Neural crest cell (in vitro differentiated cells): ENCODE measurements around the gene ZNF324. TPM values are rescaled to one million over a fixed set of nuclear protein-coding genes. Genes with fewer than 3 reads are reported as not detected.
A peak's percentile ranks its signal among the peaks of the same experiment; 100 is the strongest.
"Not testable (repeated sequence)": the region's sequence is repeated elsewhere in the genome, so short reads cannot be mapped to it uniquely, and the experiment has no call there.

Experiments
- DNase-seq: peaks from one replicate; pipeline ENCODE4 v3.0.0; 2021; ENCODE audit warnings: low read depth, mixed read lengths, low spot score
- H3K27ac Mint-ChIP-seq: one replicate; pipeline ENCODE4 v1.8.0; 2021; ENCODE audit warnings: mild to moderate bottlenecking, mixed read lengths; ENCODE audit not compliant: unreplicated experiment
- H3K27me3 Mint-ChIP-seq: 2 replicates; pipeline ENCODE4 v1.8.0; 2021; ENCODE audit warnings: low read depth, mild to moderate bottlenecking, mixed read lengths
- H3K36me3 Mint-ChIP-seq: 2 replicates; pipeline ENCODE4 v1.8.0; 2021; ENCODE audit warnings: low read depth, mild to moderate bottlenecking, mixed read lengths
- H3K4me1 Mint-ChIP-seq: 2 replicates; pipeline ENCODE4 v1.8.0; 2021; ENCODE audit warnings: mixed read lengths
- H3K4me3 Mint-ChIP-seq: one replicate; pipeline ENCODE4 v1.8.0; 2021; ENCODE audit warnings: mild to moderate bottlenecking, mixed read lengths
- H3K9me3 Mint-ChIP-seq: 2 replicates; pipeline ENCODE4 v1.8.0; 2021; ENCODE audit warnings: mixed read lengths
- total RNA-seq: library from RNA; stranded (reverse); gene quantifications from 2 replicates; pipeline ENCODE4 v1.2.1, GENCODE V29; 2021
- TF ChIP-seq, protein P1 (sequence below): fragments of 200-600 bp; sonication (generic); conservative IDR thresholded peaks from 2 replicates; pipeline ENCODE4 v1.5.0; 2021; ENCODE audit warnings: antibody characterized with exemption, mild to moderate bottlenecking

The ZNF324 gene
- total RNA-seq, 1 donor from 2014 or later, result 18.8 TPM

GRCh38 chr19:58440556-58440955, 26.3 kb upstream of the ZNF324 start:
- no peak overlapping the region for H3K27ac Mint-ChIP-seq

DNA sequence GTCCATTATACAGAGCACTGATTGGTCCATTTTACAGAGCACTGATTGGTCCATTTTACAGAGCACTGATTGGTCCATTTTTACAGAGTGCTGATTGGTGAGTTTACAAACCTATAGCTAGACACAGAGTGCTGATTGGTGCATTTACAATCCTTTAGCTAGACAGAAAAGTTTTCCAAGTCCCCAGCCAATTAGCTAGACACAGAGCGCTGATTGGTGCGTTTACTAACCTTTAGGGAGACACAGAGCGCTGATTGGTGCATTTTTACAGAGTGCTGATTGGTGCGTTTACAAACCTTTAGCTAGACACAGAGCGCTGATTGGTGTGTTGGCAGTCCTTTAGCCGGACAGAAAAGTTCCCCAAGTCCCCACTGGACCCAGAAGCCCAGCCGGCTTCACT, 23.9 kb upstream of the ZNF324 start:
- Mint-ChIP-seq H3K9me3 (peaks cover 23% of the 10 kb centered on the region), H3K36me3 (peaks cover 24% of the 10 kb centered on the region)
- not testable (repeated sequence) for H3K27ac Mint-ChIP-seq, H3K27me3 Mint-ChIP-seq, H3K4me1 Mint-ChIP-seq, H3K4me3 Mint-ChIP-seq, DNase-seq

More at GRCh38 chr19:58440556-58440955, 26.3 kb upstream of the ZNF324 start:
- peaks cover 27% of the 10 kb centered on the region for H3K9me3 Mint-ChIP-seq
- peak overlapping the region; percentile 67 for H3K4me3 Mint-ChIP-seq
- no peak for DNase-seq
- H3K36me3 Mint-ChIP-seq, result peaks cover 32% of the 10 kb centered on the region
- peaks cover 5% of the 10 kb centered on the region for H3K27me3 Mint-ChIP-seq
- H3K4me1 Mint-ChIP-seq, result no peaks in the 10 kb centered on the region
- TF ChIP-seq, protein P1, sequence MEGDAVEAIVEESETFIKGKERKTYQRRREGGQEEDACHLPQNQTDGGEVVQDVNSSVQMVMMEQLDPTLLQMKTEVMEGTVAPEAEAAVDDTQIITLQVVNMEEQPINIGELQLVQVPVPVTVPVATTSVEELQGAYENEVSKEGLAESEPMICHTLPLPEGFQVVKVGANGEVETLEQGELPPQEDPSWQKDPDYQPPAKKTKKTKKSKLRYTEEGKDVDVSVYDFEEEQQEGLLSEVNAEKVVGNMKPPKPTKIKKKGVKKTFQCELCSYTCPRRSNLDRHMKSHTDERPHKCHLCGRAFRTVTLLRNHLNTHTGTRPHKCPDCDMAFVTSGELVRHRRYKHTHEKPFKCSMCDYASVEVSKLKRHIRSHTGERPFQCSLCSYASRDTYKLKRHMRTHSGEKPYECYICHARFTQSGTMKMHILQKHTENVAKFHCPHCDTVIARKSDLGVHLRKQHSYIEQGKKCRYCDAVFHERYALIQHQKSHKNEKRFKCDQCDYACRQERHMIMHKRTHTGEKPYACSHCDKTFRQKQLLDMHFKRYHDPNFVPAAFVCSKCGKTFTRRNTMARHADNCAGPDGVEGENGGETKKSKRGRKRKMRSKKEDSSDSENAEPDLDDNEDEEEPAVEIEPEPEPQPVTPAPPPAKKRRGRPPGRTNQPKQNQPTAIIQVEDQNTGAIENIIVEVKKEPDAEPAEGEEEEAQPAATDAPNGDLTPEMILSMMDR, result no peak

GRCh38 chr19:58448860-58449259, 18.0 kb upstream of the ZNF324 start:
- H3K27me3 Mint-ChIP-seq, result peaks cover 19% of the 10 kb centered on the region
- H3K9me3 Mint-ChIP-seq, DNase-seq, H3K36me3 Mint-ChIP-seq, H3K4me3 Mint-ChIP-seq, H3K27ac Mint-ChIP-seq: not testable (repeated sequence)
- peaks cover 19% of the 10 kb centered on the region for H3K4me1 Mint-ChIP-seq

DNA sequence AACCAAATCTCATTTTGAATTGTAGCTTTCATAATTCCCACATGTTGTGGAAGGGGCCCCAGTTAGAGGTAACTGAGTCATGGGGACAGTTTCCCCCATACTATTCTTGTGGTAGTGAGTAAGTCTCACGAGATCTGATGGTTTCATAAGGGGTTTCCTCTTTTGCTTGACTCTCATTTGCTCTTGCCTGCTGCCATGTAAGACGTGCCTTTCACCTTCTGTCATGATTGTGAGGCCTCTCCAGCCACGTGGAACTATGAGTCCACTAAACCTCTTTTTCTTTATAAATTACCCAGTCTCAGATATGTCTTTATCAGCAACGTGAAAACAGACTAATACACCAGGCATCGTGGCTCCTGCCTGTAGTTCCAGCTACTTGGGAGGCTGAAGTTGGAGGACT, 16.9 kb upstream of the ZNF324 start:
- Mint-ChIP-seq H3K27me3 (peaks cover 19% of the 10 kb centered on the region), H3K4me1 (peaks cover 19% of the 10 kb centered on the region)
- not testable (repeated sequence) for H3K4me3 Mint-ChIP-seq, H3K27ac Mint-ChIP-seq, DNase-seq, H3K36me3 Mint-ChIP-seq, H3K9me3 Mint-ChIP-seq

DNA sequence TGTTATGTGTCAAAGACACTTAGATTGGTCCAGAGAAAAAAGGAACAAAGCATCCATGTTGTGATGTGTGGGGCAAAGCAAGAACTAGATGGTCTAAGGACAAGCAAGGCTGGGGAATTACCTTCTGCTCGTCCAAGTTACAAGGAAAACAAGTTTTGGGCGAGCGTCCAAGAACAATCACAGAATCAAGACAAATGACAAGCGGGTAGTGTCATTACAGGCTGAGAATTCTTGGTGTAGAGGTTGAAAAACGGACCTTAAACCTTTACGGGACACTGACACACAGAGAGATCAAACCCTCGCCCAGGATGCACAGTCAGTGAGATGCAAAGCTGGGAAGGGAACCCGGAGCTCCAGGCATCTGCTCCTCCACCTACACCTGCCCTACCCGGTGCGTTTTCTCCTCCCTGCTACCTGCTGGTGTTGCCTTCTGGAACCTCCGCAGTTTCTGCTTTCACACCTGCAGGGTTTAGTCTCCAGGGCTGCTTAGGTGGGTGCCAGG, 16.0 kb upstream of the ZNF324 start:
- peaks cover 19% of the 10 kb centered on the region for H3K27me3 Mint-ChIP-seq
- H3K4me3 Mint-ChIP-seq, result peak overlapping the region; percentile 95
- peaks cover 8% of the 10 kb centered on the region for H3K9me3 Mint-ChIP-seq
- peaks cover 7% of the 10 kb centered on the region for H3K36me3 Mint-ChIP-seq
- TF ChIP-seq, protein P1, result no peak
- DNase-seq, result no peak
- H3K4me1 Mint-ChIP-seq, result peaks cover 19% of the 10 kb centered on the region
- H3K27ac Mint-ChIP-seq, result no peak overlapping the region

- Mint-ChIP-seq H3K4me1 (peaks cover 19% of the 10 kb centered on the region), H3K4me3 (peak within 1 kb of the TSS; percentile 95), H3K27ac (peak within 1 kb of the TSS; percentile 43), H3K27me3 (peaks cover 17% of the 10 kb centered on the region), H3K36me3 (peaks cover 7% of the 10 kb centered on the region), H3K9me3 (peaks cover 8% of the 10 kb centered on the region)
- TF ChIP-seq, protein P1, result no peak
- DNase-seq, result peak; percentile 92
Measured at GRCh38 chr19:58451358-58452101, 15.3 kb upstream of the ZNF324 start, which contains the start of gene ZNF324B. TSS of gene ZNF324B (plus strand) at chr19:58451622. CDS start at chr19:58453702, 2,080 bp downstream.

GRCh38 chr19:58453743-58454142, 13.1 kb upstream of the ZNF324 start:
- Mint-ChIP-seq H3K4me1 (peaks cover 19% of the 10 kb centered on the region), H3K4me3 (peak overlapping the region; percentile 80), H3K9me3 (peaks cover 2% of the 10 kb centered on the region), H3K27me3 (peaks cover 15% of the 10 kb centered on the region), H3K27ac (peak overlapping the region; percentile 12), H3K36me3 (peaks cover 8% of the 10 kb centered on the region)
- no peak for DNase-seq
- TF ChIP-seq, protein P1, result no peak
